ENCODE results near the gene NLK. TPM values are rescaled to one million over a fixed set of nuclear protein-coding genes. Genes with fewer than 3 reads are reported as not detected.

NLK gene
- total RNA-seq, 2 donors from 2014 or later: 15.5 to 19.6 TPM

- peaks cover 54 to 57% of the 10 kb centered on the region in 2 donors for H3K4me1 Mint-ChIP-seq (ENCODE audit: low read depth in 2 of 2)
Observed at GRCh38 chr17:28043296-28043695, 819 bp downstream of the NLK start.

GRCh38 chr17:28043741-28044140, 1.3 kb downstream of the NLK start:
- Mint-ChIP-seq H3K9me3 (no peaks in the 10 kb centered on the region), H3K36me3 (peaks cover under 1% of the 10 kb centered on the region), H3K27ac (peak overlapping the region; percentile 81 to 82), H3K4me1 (ENCODE audit: low read depth in 2 of 2) (peaks cover 54 to 59% of the 10 kb centered on the region in 2 donors), H3K4me3 (peak overlapping the region; percentile 84), H3K27me3 (peaks cover 0 to 5% of the 10 kb centered on the region in 2 donors)
- ATAC-seq (no peak), DNase-seq (ENCODE audit: low spot score) (no peak)

More at GRCh38 chr17:28043296-28043695, 819 bp downstream of the NLK start:
- no peak for DNase-seq (ENCODE audit: low spot score)
- Mint-ChIP-seq H3K27me3 (peaks cover 0 to 5% of the 10 kb centered on the region in 2 donors), H3K27ac (peak overlapping the region; percentile 81 to 82), H3K36me3 (no peaks in the 10 kb centered on the region), H3K9me3 (no peaks in the 10 kb centered on the region), H3K4me3 (peak overlapping the region; percentile 84)
- ATAC-seq: no peak

- H3K36me3 Mint-ChIP-seq: peaks cover 4% of the 10 kb centered on the region
- DNase-seq (ENCODE audit: low spot score) (no peak), ATAC-seq (no peak)
- no peaks in the 10 kb centered on the region for H3K27me3 Mint-ChIP-seq
- no peaks in the 10 kb centered on the region for H3K9me3 Mint-ChIP-seq
- no peak overlapping the region for H3K27ac Mint-ChIP-seq
- H3K4me1 Mint-ChIP-seq (ENCODE audit: low read depth in 2 of 2): peaks cover 61 to 62% of the 10 kb centered on the region in 2 donors
- peak overlapping the region; percentile 13 for H3K4me3 Mint-ChIP-seq
Observed at GRCh38 chr17:28045304-28045703, 2.8 kb downstream of the NLK start.

GRCh38 chr17:28046034-28046825, 3.8 kb downstream of the NLK start:
- Mint-ChIP-seq H3K4me3 (peak overlapping the region; percentile 13), H3K27ac (peak overlapping the region in 1 of 2 donors; percentile 35), H3K9me3 (no peaks in the 10 kb centered on the region), H3K36me3 (peaks cover 4% of the 10 kb centered on the region), H3K4me1 (ENCODE audit: low read depth in 2 of 2) (peaks cover 59 to 65% of the 10 kb centered on the region in 2 donors), H3K27me3 (no peaks in the 10 kb centered on the region)
- ATAC-seq: no peak
- DNase-seq (ENCODE audit: low spot score): no peak

GRCh38 chr17:28047806-28048205, 5.3 kb downstream of the NLK start:
- no peak for ATAC-seq

GRCh38 chr17:28049071-28049470, 6.6 kb downstream of the NLK start:
- H3K4me1 Mint-ChIP-seq (ENCODE audit: low read depth in 2 of 2): peaks cover 47 to 54% of the 10 kb centered on the region in 2 donors
- H3K27me3 Mint-ChIP-seq: no peaks in the 10 kb centered on the region
- ATAC-seq (peak in 1 of 2 donors; percentile 63), DNase-seq (ENCODE audit: low spot score) (no peak)
- H3K9me3 Mint-ChIP-seq: no peaks in the 10 kb centered on the region
- H3K4me3 Mint-ChIP-seq: no peak overlapping the region
- H3K27ac Mint-ChIP-seq: no peak overlapping the region
- H3K36me3 Mint-ChIP-seq: peaks cover 4% of the 10 kb centered on the region

More at GRCh38 chr17:28047806-28048205, 5.3 kb downstream of the NLK start:
- Mint-ChIP-seq H3K27me3 (no peaks in the 10 kb centered on the region), H3K27ac (no peak overlapping the region), H3K9me3 (no peaks in the 10 kb centered on the region), H3K36me3 (peaks cover 4% of the 10 kb centered on the region), H3K4me3 (no peak overlapping the region), H3K4me1 (ENCODE audit: low read depth in 2 of 2) (peaks cover 51 to 59% of the 10 kb centered on the region in 2 donors)
- no peak for DNase-seq (ENCODE audit: low spot score)

- ATAC-seq: no peak
- Mint-ChIP-seq H3K4me1 (ENCODE audit: low read depth in 2 of 2) (peaks cover 32 to 44% of the 10 kb centered on the region in 2 donors), H3K27ac (no peak overlapping the region), H3K27me3 (no peaks in the 10 kb centered on the region), H3K4me3 (no peak overlapping the region), H3K36me3 (peaks cover 4% of the 10 kb centered on the region), H3K9me3 (no peaks in the 10 kb centered on the region)
- no peak for DNase-seq (ENCODE audit: low spot score)
Observed at GRCh38 chr17:28053044-28053670, 10.7 kb downstream of the NLK start.

GRCh38 chr17:28053725-28054124, 11.2 kb downstream of the NLK start:
- Mint-ChIP-seq H3K36me3 (peaks cover 4% of the 10 kb centered on the region), H3K27ac (no peak overlapping the region), H3K4me1 (ENCODE audit: low read depth in 2 of 2) (peaks cover 36 to 46% of the 10 kb centered on the region in 2 donors), H3K9me3 (no peaks in the 10 kb centered on the region), H3K27me3 (no peaks in the 10 kb centered on the region), H3K4me3 (no peak overlapping the region)
- ATAC-seq (no peak), DNase-seq (ENCODE audit: low spot score) (no peak)

- Mint-ChIP-seq H3K4me3 (no peak overlapping the region), H3K4me1 (ENCODE audit: low read depth in 2 of 2) (peaks cover 21 to 30% of the 10 kb centered on the region in 2 donors), H3K36me3 (no peaks in the 10 kb centered on the region), H3K27me3 (no peaks in the 10 kb centered on the region), H3K27ac (no peak overlapping the region), H3K9me3 (no peaks in the 10 kb centered on the region)
- DNase-seq (ENCODE audit: low spot score) (no peak), ATAC-seq (no peak)
Observed at GRCh38 chr17:28055546-28056275, 13.2 kb downstream of the NLK start.

GRCh38 chr17:28056276-28056620, 13.8 kb downstream of the NLK start:
- DNase-seq (ENCODE audit: low spot score): no peak
- Mint-ChIP-seq H3K27ac (no peak overlapping the region), H3K36me3 (no peaks in the 10 kb centered on the region), H3K9me3 (no peaks in the 10 kb centered on the region), H3K4me3 (no peak overlapping the region), H3K4me1 (ENCODE audit: low read depth in 2 of 2) (peaks cover 21 to 29% of the 10 kb centered on the region in 2 donors), H3K27me3 (no peaks in the 10 kb centered on the region)
- ATAC-seq: no peak

- ATAC-seq (peak; percentile 72 to 92), DNase-seq (ENCODE audit: low spot score) (no peak)
- H3K4me1 Mint-ChIP-seq (ENCODE audit: low read depth in 2 of 2): peaks cover 24 to 29% of the 10 kb centered on the region in 2 donors
- peak overlapping the region; percentile 34 for H3K4me3 Mint-ChIP-seq
- H3K27me3 Mint-ChIP-seq: no peaks in the 10 kb centered on the region
- no peaks in the 10 kb centered on the region for H3K9me3 Mint-ChIP-seq
- no peaks in the 10 kb centered on the region for H3K36me3 Mint-ChIP-seq
- H3K27ac Mint-ChIP-seq: peak overlapping the region; percentile 61 to 68
Observed at GRCh38 chr17:28057731-28058246, 15.3 kb downstream of the NLK start.

GRCh38 chr17:28059675-28060074, 17.2 kb downstream of the NLK start:
- ATAC-seq: no peak

GRCh38 chr17:28065706-28066105, 23.2 kb downstream of the NLK start:
- H3K4me3 Mint-ChIP-seq: no peak overlapping the region
- no peaks in the 10 kb centered on the region for H3K9me3 Mint-ChIP-seq
- H3K27me3 Mint-ChIP-seq: no peaks in the 10 kb centered on the region
- peak overlapping the region in 1 of 2 donors; percentile 1 for H3K27ac Mint-ChIP-seq
- no peak for DNase-seq (ENCODE audit: low spot score)
- ATAC-seq: no peak
- H3K36me3 Mint-ChIP-seq: no peaks in the 10 kb centered on the region
- H3K4me1 Mint-ChIP-seq (ENCODE audit: low read depth in 2 of 2): peaks cover 15 to 16% of the 10 kb centered on the region in 2 donors

More at GRCh38 chr17:28059675-28060074, 17.2 kb downstream of the NLK start:
- Mint-ChIP-seq H3K27me3 (no peaks in the 10 kb centered on the region), H3K4me1 (ENCODE audit: low read depth in 2 of 2) (peaks cover 18 to 21% of the 10 kb centered on the region in 2 donors), H3K27ac (no peak overlapping the region), H3K36me3 (no peaks in the 10 kb centered on the region), H3K9me3 (no peaks in the 10 kb centered on the region), H3K4me3 (no peak overlapping the region)
- DNase-seq (ENCODE audit: low spot score): no peak

Data from natural killer cell treated with Interleukin-12 subunit alpha and Interleukin-12 subunit beta and Interleukin-15 and Interleukin-18, amount 100 ng/mL, for 72 hours (primary cell).